Measurements from ENCODE around the gene USP19. TPM values are rescaled to one million over a fixed set of nuclear protein-coding genes. Genes with fewer than 3 reads are reported as not detected.

The USP19 gene
- total RNA-seq, 2 donors from 2014 or later: 61.5 to 63.2 TPM

- peak overlapping the region; percentile 89 for H3K4me3 ChIP-seq (ENCODE audit: low read length)
- Mint-ChIP-seq H3K27me3 (ENCODE audit: insufficient read depth) (no peaks in the 10 kb centered on the region), H3K4me3 (peak overlapping the region; percentile 76), H3K27ac (peak overlapping the region; percentile 86), H3K9me3 (no peaks in the 10 kb centered on the region), H3K36me3 (ENCODE audit: low read depth) (peaks cover 40% of the 10 kb centered on the region), H3K4me1 (peaks cover 4% of the 10 kb centered on the region)
- peaks cover 4% of the 10 kb centered on the region for H3K4me1 ChIP-seq (ENCODE audit: control insufficient read depth, insufficient read depth, low read length)
- TF ChIP-seq CTCF (conservative IDR thresholded peaks at IDR 0.05): peak; percentile 20
- H3K36me3 ChIP-seq (ENCODE audit: control insufficient read depth, insufficient read depth, low read length): peaks cover 69% of the 10 kb centered on the region
- DNase-seq: no peak
- H3K9ac ChIP-seq (ENCODE audit: extremely low read depth, low read length, poor library complexity, severe bottlenecking): peak overlapping the region; percentile 88
- WGBS, 2 experiments (ENCODE audit: insufficient coverage in 1 of 2, insufficient read length in 1 of 2): 0 to 2% methylated on average over 3 to 9 of the region's 9 CpGs
- no peaks in the 10 kb centered on the region for H3K9me3 ChIP-seq (ENCODE audit: control insufficient read depth, low read length)
- peak overlapping the region; percentile 95 for H3K27ac ChIP-seq (ENCODE audit: low read depth, low read length)
- no peaks in the 10 kb centered on the region for H3K27me3 ChIP-seq (ENCODE audit: control insufficient read depth, insufficient read depth, low read length, poor library complexity, severe bottlenecking)
Observed at GRCh38 chr3:49120096-49120437, 556 bp downstream of the USP19 start.

- Mint-ChIP-seq H3K9me3 (no peaks in the 10 kb centered on the region), H3K36me3 (ENCODE audit: low read depth) (peaks cover 46% of the 10 kb centered on the region), H3K27ac (no peak overlapping the region), H3K4me3 (peak overlapping the region; percentile 76), H3K27me3 (ENCODE audit: insufficient read depth) (no peaks in the 10 kb centered on the region), H3K4me1 (peaks cover 4% of the 10 kb centered on the region)
- DNase-seq: no peak
- H3K36me3 ChIP-seq (ENCODE audit: control insufficient read depth, insufficient read depth, low read length): peaks cover 69% of the 10 kb centered on the region
- H3K27ac ChIP-seq (ENCODE audit: low read depth, low read length): no peak overlapping the region
- no peaks in the 10 kb centered on the region for H3K9me3 ChIP-seq (ENCODE audit: control insufficient read depth, low read length)
- no peaks in the 10 kb centered on the region for H3K27me3 ChIP-seq (ENCODE audit: control insufficient read depth, insufficient read depth, low read length, poor library complexity, severe bottlenecking)
- H3K4me1 ChIP-seq (ENCODE audit: control insufficient read depth, insufficient read depth, low read length): peaks cover 4% of the 10 kb centered on the region
- H3K4me3 ChIP-seq (ENCODE audit: low read length): peak overlapping the region; percentile 89
- 100% methylated on average over 1 to 3 of the region's 3 CpGs for WGBS, 2 experiments (ENCODE audit: insufficient coverage in 1 of 2, insufficient read length in 1 of 2)
- no peak for TF ChIP-seq CTCF (conservative IDR thresholded peaks at IDR 0.05)
- peak overlapping the region; percentile 88 for H3K9ac ChIP-seq (ENCODE audit: extremely low read depth, low read length, poor library complexity, severe bottlenecking)
Observed at GRCh38 chr3:49119439-49119838, 1.2 kb downstream of the USP19 start.

- H3K27me3 ChIP-seq (ENCODE audit: control insufficient read depth, insufficient read depth, low read length, poor library complexity, severe bottlenecking): no peaks in the 10 kb centered on the region
- Mint-ChIP-seq H3K4me3 (peak overlapping the region; percentile 76), H3K27me3 (ENCODE audit: insufficient read depth) (no peaks in the 10 kb centered on the region), H3K4me1 (peaks cover 4% of the 10 kb centered on the region), H3K27ac (no peak overlapping the region), H3K36me3 (ENCODE audit: low read depth) (peaks cover 49% of the 10 kb centered on the region), H3K9me3 (no peaks in the 10 kb centered on the region)
- H3K36me3 ChIP-seq (ENCODE audit: control insufficient read depth, insufficient read depth, low read length): peaks cover 69% of the 10 kb centered on the region
- no peak for DNase-seq
- no peaks in the 10 kb centered on the region for H3K9me3 ChIP-seq (ENCODE audit: control insufficient read depth, low read length)
- no peak overlapping the region for H3K9ac ChIP-seq (ENCODE audit: extremely low read depth, low read length, poor library complexity, severe bottlenecking)
- TF ChIP-seq CTCF (conservative IDR thresholded peaks at IDR 0.05): no peak
- peaks cover 4% of the 10 kb centered on the region for H3K4me1 ChIP-seq (ENCODE audit: control insufficient read depth, insufficient read depth, low read length)
- 92 to 95% methylated on average over 8 to 10 of the region's 10 CpGs for WGBS, 2 experiments (ENCODE audit: insufficient coverage in 1 of 2, insufficient read length in 1 of 2)
- H3K27ac ChIP-seq (ENCODE audit: low read depth, low read length): no peak overlapping the region
- peak overlapping the region; percentile 89 for H3K4me3 ChIP-seq (ENCODE audit: low read length)
Observed at GRCh38 chr3:49119036-49119435, 1.6 kb downstream of the USP19 start.
